Panc1 (cell line): ENCODE data around the gene CCND1.

Experiments
- POLR2AphosphoS5 ChIP-seq: IDR thresholded peaks from 2 replicates; pipeline ENCODE4 v1.6.1; 2012; ENCODE audit warnings: mild to moderate bottlenecking, low read depth, low read length, moderate library complexity
- SIN3A ChIP-seq: IDR thresholded peaks from 2 replicates; pipeline ENCODE4 v1.6.1; 2012; ENCODE audit warnings: low read depth, mild to moderate bottlenecking, low read length, moderate library complexity, borderline replicate concordance; ENCODE audit not compliant: insufficient read depth
- TF ChIP-seq, protein P1 (sequence below): fragments of 450-650 bp; IDR thresholded peaks from 2 replicates; pipeline ENCODE4 v1.5.1; 2017; ENCODE audit warnings: mild to moderate bottlenecking
- TF ChIP-seq, protein P2 (sequence below), 2 experiments: IDR thresholded peaks; 2 replicates each; pipeline ENCODE4 v1.6.1; 2011 to 2012; ENCODE audit warnings: low read depth in 2 of 2, control low read depth in 1 of 2, low read length in 1 of 2, mild to moderate bottlenecking in 1 of 2, moderate library complexity in 1 of 2; ENCODE audit not compliant: insufficient read depth in 1 of 2

DNA sequence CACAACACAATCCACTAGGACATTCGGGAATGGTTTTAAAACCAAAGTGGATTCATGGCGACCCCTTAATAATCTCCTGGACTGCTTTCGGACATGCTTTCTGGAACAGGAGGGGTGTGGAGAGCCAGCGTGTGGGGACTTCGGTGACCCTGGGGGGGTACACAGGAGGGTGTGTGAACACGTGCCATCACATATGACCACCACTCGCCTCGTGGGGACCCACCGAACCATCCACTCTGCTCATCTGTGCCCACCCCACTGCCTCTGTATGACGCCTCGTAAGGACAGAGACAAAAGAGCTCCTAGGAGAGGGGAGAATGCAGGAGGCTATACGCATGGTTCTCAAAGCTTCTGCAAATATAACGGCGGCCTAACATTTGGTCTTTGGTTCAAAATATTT lies 25.3 kb downstream of the CCND1 start:
- TF ChIP-seq, protein P1, sequence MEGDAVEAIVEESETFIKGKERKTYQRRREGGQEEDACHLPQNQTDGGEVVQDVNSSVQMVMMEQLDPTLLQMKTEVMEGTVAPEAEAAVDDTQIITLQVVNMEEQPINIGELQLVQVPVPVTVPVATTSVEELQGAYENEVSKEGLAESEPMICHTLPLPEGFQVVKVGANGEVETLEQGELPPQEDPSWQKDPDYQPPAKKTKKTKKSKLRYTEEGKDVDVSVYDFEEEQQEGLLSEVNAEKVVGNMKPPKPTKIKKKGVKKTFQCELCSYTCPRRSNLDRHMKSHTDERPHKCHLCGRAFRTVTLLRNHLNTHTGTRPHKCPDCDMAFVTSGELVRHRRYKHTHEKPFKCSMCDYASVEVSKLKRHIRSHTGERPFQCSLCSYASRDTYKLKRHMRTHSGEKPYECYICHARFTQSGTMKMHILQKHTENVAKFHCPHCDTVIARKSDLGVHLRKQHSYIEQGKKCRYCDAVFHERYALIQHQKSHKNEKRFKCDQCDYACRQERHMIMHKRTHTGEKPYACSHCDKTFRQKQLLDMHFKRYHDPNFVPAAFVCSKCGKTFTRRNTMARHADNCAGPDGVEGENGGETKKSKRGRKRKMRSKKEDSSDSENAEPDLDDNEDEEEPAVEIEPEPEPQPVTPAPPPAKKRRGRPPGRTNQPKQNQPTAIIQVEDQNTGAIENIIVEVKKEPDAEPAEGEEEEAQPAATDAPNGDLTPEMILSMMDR: no peak
- TF ChIP-seq, protein P2, sequence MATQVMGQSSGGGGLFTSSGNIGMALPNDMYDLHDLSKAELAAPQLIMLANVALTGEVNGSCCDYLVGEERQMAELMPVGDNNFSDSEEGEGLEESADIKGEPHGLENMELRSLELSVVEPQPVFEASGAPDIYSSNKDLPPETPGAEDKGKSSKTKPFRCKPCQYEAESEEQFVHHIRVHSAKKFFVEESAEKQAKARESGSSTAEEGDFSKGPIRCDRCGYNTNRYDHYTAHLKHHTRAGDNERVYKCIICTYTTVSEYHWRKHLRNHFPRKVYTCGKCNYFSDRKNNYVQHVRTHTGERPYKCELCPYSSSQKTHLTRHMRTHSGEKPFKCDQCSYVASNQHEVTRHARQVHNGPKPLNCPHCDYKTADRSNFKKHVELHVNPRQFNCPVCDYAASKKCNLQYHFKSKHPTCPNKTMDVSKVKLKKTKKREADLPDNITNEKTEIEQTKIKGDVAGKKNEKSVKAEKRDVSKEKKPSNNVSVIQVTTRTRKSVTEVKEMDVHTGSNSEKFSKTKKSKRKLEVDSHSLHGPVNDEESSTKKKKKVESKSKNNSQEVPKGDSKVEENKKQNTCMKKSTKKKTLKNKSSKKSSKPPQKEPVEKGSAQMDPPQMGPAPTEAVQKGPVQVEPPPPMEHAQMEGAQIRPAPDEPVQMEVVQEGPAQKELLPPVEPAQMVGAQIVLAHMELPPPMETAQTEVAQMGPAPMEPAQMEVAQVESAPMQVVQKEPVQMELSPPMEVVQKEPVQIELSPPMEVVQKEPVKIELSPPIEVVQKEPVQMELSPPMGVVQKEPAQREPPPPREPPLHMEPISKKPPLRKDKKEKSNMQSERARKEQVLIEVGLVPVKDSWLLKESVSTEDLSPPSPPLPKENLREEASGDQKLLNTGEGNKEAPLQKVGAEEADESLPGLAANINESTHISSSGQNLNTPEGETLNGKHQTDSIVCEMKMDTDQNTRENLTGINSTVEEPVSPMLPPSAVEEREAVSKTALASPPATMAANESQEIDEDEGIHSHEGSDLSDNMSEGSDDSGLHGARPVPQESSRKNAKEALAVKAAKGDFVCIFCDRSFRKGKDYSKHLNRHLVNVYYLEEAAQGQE (IDR thresholded peaks at IDR 0.05; ENCODE audit: insufficient read depth in 1 of 2, low read depth in 2 of 2, low read length in 1 of 2): no peak
- TF ChIP-seq POLR2AphosphoS5 (no peak), SIN3A (no peak)
